ENCODE data around the gene UTF1.

Gene UTF1

DNA sequence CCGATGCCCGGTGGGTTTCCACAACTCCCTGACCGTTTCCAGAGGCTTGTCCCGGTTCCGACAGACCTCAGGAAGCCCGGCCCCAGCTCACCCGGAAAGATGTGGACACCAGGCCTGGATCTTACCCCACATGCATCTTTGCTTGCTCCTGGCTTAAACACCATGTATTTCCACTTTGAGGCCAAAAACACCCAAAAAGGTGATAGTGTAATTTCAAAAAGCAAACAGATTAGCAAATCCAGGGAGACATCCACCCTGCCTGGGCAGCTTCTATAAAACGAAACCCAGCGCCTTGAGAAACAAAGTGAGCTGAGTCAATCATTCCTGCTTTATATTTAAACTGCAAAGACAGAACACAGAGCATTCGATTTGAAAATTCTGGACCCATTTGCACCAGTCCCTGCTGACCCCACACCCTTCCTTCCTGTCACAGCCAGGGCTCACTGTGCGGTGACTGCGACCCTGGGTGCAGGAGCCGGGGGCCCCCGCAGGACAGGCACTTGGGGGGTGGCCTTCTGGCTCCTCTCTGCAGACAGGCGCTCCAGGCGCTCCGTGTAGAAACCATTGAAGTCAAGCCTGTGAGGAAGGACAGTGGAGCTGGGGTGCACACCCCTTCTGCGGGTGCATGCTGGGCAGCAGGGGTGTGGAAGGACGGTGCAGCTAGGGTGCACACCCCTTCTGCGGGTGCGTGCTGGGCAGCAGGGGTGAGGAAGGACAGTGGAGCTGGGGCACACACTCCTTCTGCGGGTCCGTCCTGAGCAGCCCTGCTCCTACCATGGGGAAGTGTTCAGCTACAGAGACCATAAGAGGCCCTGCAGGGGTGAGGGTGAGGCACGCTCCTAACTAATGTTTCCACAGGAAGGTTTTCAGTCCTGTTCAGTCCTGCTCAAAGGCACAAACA lies 49.6 kb downstream of the UTF1 start:
- DNase-seq (ENCODE audit: low read depth) = no peak

DNA sequence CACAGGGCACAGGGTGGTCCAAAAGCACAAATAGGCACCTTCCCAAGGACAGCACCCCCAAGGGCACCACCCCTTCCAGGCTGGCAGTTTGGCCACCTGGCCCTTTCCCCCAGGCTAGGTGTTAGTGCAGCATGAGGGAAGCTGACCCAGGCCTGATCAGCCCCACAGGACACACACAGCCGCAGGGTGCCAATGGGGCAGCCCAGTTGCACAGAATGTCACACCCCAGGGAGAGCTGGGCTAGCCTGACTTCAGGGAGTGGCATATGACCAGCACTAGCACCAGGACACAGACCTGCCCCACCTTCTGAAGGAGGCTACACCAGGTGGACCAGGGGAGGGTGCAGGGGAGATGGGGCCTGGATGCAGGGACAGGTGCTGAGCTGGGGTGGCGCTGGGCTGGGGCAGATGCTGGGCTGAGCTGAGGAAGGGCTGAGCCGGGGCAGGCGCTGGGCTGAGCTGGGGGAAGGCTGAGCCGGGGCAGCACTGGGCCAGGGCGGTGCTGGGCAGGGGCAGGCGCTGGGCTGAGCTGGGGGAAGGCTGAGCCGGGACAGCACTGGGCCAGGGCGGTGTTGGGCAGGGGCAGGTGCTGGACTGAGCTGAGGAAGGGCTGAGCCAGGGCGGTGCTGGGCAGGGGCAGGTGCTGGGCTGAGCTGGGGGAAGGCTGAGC lies 50.5 kb downstream of the UTF1 start:
- no peak for DNase-seq (ENCODE audit: low read depth)

- no peak for DNase-seq (ENCODE audit: low read depth)
Observed at GRCh38 chr10:133281084-133281483, 51.1 kb downstream of the UTF1 start.
